Measurements from ENCODE around the gene CPN2.

The CPN2 gene

DNA sequence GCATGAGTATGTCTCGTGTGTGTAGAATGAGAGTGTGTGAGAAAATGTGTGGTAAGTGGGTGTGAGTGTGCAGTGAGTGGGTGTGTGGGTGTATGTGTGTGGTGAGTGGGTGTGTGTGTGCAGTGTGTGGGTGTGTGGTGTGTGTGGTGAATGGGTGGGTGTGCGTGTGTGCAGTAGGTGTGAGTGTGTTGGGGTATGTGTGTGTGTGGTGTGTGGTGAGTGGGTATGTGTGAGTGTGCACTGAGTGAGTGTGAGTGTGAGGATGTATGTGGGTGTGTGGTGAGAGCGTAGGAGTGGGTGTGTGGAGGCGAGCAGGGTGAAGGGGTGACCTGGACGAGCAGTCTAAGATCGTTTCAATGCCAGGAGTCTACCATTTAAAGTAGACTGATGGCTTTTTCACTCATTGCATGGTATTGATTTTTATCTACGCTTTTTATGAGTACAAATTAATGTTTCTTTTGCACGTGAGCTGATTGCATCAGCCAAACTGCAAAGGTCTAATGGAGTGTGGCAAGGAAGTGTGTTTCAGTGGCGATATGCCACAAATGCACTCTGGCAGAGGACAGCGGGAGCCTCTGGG is 1.6 kb upstream of the CPN2 start:
- no peak for DNase-seq (ENCODE audit: low read depth in 2 of 2)

DNA sequence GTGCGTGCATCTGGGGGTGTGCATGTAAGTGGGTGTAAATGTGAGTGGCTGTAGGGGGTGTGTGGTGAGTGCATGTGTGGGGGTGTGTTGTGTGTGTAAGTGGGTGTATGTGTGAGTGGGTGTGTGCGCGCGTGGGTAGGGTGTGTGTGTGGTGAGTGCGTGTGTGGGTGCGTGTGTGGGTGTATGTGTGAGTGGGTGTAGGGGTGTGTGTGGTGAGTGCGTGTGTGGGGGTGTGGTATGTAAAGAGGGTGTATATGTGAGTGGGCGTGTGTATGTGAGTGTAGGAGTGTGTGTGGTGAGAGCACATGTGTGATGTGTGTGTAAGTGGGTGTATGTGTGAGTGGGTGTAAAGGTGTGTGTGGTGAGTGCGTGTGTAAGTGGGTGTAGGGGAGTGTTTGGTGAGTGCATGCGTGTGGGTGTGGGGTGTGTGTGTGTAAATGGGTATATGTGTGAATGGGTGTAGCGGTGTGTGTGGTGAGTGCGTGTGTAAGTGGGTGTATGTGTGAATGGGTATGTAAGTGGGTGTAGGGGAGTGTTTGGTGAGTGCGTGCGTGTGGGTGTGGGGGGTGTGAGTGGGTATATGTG is 916 bp upstream of the CPN2 start:
- DNase-seq (ENCODE audit: low read depth in 2 of 2), result no peak

DNA sequence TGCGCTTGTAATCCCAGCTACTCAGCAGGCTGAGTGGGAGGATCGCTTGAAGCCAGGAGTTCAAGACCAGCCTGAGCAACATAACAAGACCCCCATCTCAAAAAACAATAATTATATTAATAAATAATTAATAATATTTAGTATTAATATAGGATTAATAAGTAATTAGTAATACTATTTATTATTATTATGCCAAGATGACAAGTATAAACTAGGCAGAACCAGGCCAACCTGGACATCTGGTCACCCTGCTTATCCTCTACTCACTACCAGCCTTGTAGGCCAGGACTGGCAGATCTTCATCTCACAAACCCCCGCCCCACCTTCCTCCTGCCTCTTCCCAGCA is 429 bp downstream of the CPN2 start:
- no peak for DNase-seq (ENCODE audit: low read depth in 2 of 2)

DNA sequence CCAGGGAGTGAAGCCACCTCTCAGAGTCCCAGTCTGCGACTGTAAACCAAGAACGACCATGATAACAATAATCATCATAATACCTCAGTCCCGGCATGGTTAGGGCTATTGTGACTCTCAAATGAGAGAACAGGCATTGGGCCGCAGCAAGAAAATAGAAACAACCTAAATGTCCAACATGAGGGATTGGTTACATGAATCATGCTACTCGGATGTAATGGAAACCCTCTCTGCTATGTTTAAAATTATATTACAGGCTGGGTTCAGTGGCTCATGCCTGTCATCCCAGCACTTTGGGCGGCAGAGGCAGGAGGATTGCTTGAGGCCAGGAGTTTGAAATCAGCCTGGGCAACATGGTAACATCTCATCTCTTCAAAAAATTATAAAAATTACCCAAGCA is 2.8 kb downstream of the CPN2 start:
- DNase-seq (ENCODE audit: low read depth in 2 of 2), result no peak

DNA sequence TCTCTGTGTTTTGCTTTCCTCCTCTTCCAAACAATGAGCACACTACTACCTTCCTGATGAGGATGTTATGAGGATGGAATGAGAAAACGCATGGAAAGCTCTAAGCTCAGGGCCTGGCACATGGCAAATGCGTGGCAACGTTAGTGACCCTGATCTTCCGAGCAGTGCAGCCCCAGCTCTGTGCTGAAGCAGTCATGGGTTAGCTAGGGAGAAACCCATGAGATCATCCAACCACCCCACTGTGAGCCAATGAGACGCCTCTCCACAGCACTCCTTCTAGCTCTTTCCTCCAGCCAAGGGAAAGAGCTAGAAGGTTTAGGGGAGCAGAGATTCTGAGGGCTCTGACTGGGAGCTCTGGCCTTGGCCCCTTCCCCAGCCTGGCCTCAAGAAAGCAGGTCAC is 4.5 kb downstream of the CPN2 start:
- no peak for DNase-seq (ENCODE audit: low read depth in 2 of 2)

DNA sequence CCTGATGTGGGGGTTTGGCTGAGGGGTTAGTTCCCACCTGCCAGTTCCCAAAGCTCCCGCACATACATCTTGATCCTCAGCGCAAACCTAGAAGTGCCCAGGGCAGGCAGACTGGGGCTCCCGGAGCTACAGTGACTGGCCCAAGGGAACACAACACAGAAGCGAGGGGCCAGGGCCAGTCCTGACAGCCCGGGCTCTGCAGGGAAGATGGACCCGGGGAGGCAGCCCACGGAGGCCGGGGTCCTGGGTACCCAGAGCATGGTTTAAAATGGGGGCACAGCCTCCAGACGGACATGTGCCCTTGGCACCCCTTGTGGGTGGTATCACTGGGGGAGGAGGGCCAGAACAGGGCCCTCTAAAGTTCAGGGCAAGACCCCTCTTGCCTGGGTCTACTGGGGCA is 5.1 kb downstream of the CPN2 start:
- no peak for DNase-seq (ENCODE audit: low read depth in 2 of 2)

DNA sequence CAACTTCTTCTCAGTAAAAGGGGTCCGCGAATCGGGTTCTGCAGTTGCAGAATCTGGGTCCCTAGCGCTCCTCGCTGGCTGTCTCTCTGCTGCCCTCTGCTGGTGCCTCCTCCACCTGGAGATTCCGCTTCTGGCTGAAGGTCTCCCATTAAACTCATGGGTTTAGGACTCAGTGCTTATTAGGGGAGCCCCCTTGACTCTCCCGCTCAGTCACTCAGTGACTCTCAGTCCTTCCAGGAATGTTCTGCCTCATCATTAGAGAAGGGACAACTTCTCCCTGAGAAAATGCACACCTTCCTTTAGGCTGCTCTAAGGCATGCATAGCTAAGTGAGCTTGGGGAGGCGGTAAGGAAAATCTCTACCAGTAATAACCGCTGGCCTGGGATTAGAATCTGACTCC is 7.1 kb downstream of the CPN2 start:
- peak; percentile 47 to 71 for DNase-seq (ENCODE audit: low read depth in 2 of 2)

DNA sequence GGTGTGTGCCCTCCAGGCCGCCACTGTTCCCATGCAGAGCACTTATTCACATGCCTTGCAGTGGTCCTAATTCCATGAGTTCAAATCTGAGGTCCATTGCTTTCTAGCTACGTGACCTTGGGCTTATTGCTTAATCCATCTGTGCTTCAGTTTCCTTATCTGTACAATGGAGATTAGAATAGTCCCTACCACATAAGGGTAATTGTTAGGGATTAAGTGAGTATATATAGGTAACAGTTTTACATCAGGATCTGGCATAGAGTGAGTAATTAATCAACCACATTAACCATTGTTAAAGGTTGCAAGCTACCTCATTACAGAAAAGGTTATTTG is 7.6 kb downstream of the CPN2 start:
- DNase-seq (ENCODE audit: low read depth in 2 of 2), result no peak

DNA sequence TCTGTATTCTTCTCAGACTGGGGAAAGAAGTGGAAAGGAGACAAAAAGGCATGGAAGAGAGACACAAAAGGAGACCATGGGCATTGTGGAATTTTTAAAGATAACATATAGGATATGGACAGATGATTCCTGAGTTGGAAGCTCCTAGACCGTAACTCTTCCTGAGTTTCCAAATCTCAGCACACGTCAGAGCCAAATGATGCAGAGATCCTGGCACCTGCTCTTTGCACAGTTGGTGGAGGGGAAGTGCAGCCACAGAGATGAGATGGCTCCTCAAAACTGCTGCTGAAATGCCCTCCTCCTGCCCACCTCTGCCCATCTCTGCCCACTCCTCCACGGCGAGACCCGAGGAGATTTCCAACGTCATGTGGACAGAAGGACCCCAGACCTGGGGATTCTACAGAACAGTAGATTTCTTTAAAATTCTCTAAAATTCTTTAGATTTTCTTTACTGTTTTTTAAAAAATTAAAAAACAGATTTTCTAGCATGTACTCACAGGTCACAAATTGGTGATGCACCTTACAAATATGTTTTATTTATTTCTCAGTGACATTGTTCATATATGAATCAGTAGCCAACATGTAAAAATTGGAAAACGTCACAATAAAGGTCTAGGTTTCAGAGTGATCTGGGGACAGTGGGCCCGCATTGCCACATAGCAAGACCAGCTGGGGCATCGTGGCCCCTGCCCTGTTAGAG is 8.1 kb downstream of the CPN2 start:
- no peak for DNase-seq (ENCODE audit: low read depth in 2 of 2)

DNA sequence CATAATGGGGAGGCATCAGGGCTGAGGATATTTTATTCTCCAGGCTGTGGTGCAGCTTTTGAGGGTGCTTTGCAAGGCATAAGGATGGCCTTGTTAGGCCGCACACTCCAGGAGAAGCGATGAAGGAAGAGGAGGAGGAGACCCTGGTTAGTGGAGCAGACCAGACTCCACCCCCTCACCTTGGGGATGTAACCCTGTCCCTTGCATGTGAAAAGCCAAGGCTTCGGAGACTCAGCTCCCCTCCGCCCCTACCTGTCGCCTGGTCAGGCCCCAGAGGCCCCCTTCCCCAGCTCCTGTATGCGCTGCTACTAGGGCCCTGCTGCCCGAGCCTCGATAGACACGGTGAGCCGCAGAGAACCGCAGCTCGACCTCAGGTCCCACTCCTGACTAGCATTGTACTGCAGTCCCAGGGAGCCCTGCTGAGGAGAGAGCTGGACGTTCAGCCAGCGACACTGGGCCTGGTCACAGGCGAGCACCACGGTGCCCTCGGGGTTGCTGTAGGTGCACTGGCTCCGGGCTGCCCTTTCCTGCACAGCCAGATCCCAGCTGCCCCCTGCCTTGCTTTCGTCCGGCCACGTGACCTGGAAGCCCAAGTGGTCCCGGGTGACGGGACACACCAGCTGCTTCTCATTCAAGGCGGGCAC is 10.2 kb downstream of the CPN2 start:
- no peak for DNase-seq (ENCODE audit: low read depth in 2 of 2)

DNA sequence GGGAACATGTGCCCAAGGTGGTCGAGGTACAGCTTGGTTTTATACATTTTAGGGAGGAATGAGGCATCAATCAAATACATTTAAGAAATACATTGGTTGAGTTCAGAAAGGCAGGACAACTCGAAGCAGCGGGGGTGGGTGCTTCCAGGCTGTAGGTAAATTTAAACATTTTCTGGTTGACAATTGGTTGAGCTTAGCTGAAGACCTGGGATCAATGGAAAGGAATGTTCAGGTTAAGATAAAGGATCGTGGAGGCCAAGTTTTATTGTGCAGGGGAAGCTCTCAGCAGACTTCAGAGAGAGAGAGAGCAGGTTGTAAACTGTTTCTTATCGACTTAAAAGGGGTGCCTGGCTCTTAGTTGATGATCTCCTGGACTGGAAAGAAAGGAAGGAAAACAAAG is 11.3 kb downstream of the CPN2 start:
- DNase-seq (ENCODE audit: low read depth in 2 of 2), result no peak

DNA sequence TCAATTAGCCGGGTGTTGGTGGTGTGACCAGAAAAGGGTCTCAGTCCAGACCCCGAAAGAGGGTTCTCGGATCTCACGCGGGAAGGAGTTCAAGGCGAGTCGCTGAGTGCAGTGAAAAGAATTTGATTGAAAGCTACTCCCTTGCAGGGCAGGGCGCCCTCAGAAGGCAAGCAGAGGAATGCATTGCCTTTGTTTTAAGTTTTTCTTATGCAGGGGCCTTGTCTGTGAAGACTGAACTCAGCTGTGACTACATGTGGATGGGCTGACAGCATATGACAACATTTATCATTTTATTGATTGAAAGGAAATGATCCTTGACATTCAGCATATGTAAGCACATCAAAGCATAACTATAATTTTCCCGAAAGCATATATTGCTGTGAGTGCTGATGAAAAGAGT is 11.8 kb downstream of the CPN2 start:
- no peak for DNase-seq (ENCODE audit: low read depth in 2 of 2)

DNA sequence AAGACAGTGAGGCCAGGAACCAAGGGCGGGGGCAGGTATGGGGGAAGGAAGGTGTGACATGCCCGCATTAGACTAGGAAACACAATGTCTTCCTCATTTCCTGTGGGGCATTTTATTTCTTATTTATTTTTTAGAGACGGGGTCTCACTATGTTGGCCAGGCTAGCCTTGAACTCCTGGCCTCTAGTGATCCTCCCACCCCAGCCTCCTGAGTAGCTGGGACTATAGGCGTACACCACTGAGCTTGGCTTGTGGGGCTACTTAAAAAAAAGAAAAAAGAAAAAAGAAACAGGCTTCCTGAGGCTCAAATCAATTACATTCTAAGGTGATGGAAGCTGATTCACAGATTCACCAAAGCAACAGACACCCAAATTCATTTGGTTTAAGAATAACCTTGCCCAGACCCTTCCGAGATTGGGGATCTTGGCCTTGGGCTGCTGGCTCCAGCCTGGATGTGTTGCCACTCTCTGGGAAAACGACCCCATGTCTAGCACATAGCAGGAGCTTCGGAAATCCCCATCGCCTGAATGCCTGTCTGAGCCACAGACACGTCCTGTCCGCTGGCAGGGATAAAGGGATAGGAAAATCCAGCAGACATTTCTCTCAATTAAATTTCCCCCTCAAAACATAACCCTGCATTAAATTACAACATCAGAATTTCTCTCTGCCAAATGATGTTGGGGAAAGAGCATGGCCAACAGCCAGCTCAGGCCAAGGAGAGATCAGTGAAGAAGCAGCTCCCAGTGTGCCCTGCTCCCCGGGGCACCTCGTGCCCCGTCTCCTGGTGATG is 13.0 kb downstream of the CPN2 start:
- DNase-seq (ENCODE audit: low read depth in 2 of 2), result no peak

DNA sequence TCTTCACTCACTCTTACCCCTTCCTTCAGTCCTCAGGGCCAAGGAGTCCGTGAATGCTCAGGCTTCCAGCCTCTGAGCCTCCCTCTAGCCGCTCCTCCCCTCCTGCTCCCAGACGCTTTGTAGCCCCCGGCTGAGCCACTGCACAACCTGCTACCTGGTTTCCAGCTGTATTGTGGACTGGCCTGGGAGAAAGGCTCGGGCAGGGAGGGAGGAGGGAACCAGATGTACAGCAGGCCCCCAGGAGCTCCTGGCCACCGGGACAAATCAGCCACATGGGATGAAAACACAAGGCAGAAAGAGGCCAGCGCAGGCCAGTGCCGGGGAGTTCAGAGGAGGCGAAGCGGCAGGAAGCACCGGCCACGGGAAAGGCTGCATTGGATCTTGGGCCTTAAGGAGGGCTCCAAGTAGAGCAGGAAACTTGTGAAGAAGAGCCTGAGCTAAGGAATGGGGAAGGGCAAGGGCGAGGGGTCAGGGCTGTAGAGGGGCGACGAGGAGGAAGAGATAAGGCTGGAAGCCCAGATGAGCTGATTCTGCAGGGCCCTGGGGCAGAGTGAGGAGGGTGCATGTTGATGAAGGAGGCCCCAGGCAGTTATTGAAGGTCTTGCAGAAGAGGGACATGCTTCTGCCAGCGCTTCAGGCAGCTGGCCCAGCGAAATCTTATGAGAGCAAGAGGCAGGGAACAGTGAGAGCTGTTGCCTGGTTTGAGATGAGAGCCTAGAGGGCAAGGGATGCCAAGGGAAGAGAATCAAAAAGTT is 14.3 kb downstream of the CPN2 start:
- no peak for DNase-seq (ENCODE audit: low read depth in 2 of 2)

DNA sequence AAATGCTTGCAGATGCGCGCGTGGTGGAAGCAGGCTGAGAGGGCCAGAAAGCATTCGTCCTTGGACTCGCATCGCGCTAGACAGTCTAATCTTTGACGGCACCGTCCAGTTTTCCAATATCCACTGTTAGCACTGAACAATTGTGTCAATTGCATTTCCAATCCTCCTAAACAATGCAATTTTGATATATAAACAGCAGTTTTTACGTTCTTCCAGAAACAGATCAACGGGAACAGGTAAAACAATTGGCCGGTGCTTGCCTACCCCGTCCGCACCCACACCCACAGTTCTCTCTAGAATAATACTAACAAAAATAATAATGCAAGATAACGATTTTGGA is 17.2 kb downstream of the CPN2 start:
- DNase-seq (ENCODE audit: low read depth in 2 of 2), result no peak

DNA sequence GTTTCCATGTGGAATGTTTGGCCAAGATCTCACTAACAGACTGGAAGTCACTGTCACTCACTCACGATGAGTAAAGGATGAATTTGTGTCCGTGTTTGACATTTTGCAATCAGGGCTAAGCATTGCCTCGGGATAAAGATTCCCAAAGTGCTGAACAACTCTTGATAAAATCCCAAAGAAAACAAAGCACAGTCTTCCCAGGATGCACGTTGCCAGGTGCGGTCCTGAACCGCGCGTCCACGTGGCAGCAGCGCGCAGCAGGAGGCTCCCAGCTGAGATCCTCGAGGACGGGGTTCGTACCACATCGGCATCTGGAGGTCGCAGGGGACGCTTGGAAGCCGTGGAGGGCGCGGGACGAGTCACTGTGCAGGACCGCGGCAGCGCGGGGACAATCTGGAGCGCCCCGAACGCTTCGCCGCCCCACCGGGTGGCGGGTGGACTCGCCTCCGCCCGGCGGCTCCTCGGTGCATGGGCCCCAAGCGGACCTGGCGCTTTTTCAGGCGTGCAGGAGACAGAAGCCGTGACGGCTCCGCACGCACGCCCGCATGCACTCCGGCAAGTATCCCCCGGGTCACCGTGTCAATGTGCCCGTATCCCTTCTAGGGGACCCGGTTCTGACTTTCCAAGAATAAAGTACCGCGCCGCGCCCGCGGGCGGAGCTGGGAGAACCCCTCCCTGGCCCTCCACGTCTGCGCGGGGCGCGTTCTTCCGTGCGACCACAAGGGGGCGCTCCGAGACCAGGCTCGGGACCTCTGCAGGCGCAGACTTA is 17.7 kb downstream of the CPN2 start:
- peak; percentile 77 to 87 for DNase-seq (ENCODE audit: low read depth in 2 of 2)

DNA sequence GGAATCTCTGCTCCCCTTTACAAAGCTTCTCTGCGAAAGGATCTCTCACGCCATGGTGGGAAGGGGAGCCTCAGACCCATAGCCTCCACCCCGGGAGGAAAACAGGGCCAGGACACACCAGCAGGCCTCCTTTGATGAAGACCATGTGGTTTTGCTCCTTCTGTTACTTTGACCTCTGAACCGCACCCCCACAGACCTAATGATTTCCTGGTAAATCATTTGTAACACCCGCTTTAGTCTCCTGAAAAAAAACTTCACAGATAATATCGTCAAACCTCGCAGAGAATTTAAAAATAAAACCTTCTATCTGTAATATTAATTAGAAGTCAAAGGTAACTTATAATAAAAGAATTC is 18.3 kb downstream of the CPN2 start:
- DNase-seq (ENCODE audit: low read depth in 2 of 2), result no peak

DNA sequence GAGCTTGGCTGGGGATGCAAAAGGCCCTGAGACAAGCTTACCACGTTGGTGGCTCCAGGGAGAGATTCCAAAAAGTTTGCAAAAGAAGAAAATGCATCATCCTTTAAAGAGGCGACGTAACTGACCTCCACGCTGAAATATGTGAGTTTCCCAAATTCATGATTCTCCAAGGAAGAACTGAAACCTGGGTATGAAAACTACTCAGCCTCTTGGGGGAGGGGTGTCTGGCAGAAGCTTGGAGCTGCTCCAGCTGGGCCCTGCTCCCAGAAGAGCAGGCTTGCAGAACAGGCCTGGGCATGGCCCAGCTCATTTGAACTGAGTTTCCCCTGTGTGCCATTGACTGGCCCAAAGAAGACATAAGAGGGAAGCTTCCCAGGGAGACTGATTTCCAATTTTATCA is 20.5 kb downstream of the CPN2 start:
- DNase-seq (ENCODE audit: low read depth in 2 of 2), result no peak

DNA sequence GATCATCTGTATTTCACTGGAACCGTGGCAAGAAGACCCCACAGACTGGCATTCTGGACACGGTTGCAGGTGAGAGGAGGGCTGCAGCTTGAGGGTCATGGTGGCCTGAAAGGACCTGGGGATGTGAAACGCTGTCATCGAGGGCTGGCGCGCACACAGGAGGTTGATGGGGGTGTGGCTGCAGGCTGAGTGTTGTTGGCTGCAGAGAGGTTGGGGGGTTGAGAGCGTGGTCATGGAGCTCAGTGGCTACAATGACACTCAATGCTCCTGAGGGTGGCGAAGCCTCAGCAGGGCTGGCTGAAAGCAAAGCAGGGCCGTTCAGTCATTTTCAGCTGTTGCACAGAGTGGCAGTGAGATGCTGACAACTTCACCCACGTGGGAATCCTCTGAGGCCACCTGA is 21.0 kb downstream of the CPN2 start:
- no peak for DNase-seq (ENCODE audit: low read depth in 2 of 2)

DNA sequence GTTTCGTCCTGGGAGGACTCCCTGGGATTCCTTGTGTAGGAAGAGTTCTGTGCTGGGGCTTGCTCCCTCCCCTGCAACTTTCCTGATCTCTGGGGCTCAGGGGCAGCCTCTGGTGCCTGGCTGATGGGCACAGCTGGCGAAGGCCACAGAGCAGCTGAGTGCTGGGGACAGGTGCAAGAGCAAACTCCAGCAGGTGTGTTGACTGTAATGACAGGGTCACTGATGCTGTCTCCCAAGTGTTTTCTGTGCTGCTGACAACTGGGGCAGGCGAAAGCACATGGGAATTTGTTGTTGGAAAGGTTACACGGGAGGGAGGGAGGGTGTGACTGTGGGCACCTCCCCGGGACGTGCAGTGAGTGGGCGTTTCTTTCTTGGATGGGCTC is 21.6 kb downstream of the CPN2 start:
- no peak for DNase-seq (ENCODE audit: low read depth in 2 of 2)

DNA sequence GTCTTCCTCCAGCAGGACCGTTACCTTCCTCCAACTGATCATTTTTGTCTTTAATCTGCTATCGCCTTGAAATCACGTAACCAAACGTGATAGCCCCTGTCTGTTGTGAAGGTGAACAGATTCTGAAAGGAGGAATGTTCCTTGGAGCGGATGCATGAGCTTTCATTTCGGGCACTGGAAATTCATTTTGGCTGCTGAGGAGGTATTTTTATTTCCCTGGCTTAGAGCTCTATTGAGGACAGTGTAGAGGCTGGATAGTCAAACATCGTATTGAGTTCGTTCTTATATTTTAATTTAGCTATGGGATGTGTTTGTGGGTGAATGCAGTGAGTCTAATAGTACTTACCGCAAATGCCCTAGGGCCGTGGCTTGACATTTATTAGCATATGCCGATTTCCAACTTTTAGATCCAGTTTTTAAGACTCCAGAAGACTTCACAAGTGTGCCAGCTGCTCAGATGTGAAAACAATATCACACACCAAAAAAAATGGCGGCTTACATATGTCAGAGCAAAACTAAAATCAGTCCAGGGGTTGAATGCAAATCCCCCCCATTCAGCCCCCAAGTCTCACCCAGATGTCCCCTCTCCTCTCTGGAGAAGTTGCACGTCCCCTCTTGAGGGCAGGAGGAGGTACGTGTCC is 22.1 kb downstream of the CPN2 start:
- no peak for DNase-seq (ENCODE audit: low read depth in 2 of 2)

All from stimulated activated CD4-positive, alpha-beta T cell treated with anti-CD3 and anti-CD28 coated beads, Interleukin-1b, Interleukin-23, amount 100 ng/mL, for 1 hour (primary cell).